ENCODE measurements around the gene DLEC1. TPM values are rescaled to one million over a fixed set of nuclear protein-coding genes. Genes with fewer than 3 reads are reported as not detected.

DLEC1 gene
- total and polyA plus RNA-seq, 2 of the 4 experiments (the other 2 are of a cell fraction), result 0.03 TPM; not detected in 1

GRCh38 chr3:38128303-38128655, 89.3 kb downstream of the DLEC1 start:
- CTCF ChIA-PET, result no interaction called here
- Histone ChIP-seq H2BK15ac (ENCODE audit: low read depth, low read length) (no peak overlapping the region), H4K20me1 (ENCODE audit: insufficient read depth, low read length) (0 out of 2 replicates have a peak, but pooled peaks cover 2% of the 10 kb centered on the region), H3K79me1 (ENCODE audit: low read depth in 1 of 2, low read length in 2 of 2) (peaks cover 3 to 24% of the 10 kb centered on the region in 2 experiments; a peak in 3 of 4 replicates), H3K4me1 (ENCODE audit: control insufficient read depth, insufficient read depth, low read length) (no peaks in the 10 kb centered on the region), H4K5ac (ENCODE audit: low read depth, low read length) (no peak overlapping the region), H3K27ac (ENCODE audit: insufficient read depth, low read length) (no peak overlapping the region), H3K9ac (ENCODE audit: low read depth, low read length) (no peak overlapping the region), H3K56ac (ENCODE audit: extremely low read depth, insufficient read depth, low read length) (no peak overlapping the region), H3K9me3 (ENCODE audit: control insufficient read depth, insufficient read depth, low read length) (no peaks in the 10 kb centered on the region), H2AFZ (replicated peaks; ENCODE audit: low read length, poor library complexity) (no peak overlapping the region), H3K4me3 (ENCODE audit: insufficient read depth, low read depth, low read length) (no peak overlapping the region), H3K9me1 (ENCODE audit: insufficient read depth, low read length) (0 out of 2 replicates have a peak, but pooled peaks cover 4% of the 10 kb centered on the region), H2AK9ac (replicated peaks; ENCODE audit: low read depth, low read length, poor library complexity) (no peak overlapping the region), H2BK5ac (ENCODE audit: low read depth, low read length, poor library complexity, severe bottlenecking) (no peak overlapping the region), H3K14ac (replicated peaks; ENCODE audit: low read depth, low read length) (no peak overlapping the region), H3K27me3 (ENCODE audit: control insufficient read depth, insufficient read depth, low read length) (no peaks in the 10 kb centered on the region), H2AK5ac (ENCODE audit: low read depth, low read length) (no peak overlapping the region), H3K4me2 (ENCODE audit: low read depth, low read length) (no peak overlapping the region), H4K91ac (ENCODE audit: insufficient read depth, low read depth, low read length) (no peak overlapping the region), H3K18ac (ENCODE audit: low read depth, low read length) (no peak overlapping the region), H2BK120ac (ENCODE audit: low read depth, low read length) (no peak overlapping the region), H3K36me3 (ENCODE audit: control insufficient read depth, insufficient read depth, low read length) (peaks cover 71% of the 10 kb centered on the region), H4K8ac (ENCODE audit: low read depth in 2 of 2, low read length in 2 of 2) (no peak overlapping the region), H3K4ac (ENCODE audit: low read depth, low read length) (no peak overlapping the region), H3K23ac (ENCODE audit: low read depth, low read length) (no peak overlapping the region; the same call in 1 of the 2 replicates), H2BK20ac (ENCODE audit: low read depth, low read length) (no peak overlapping the region)
- TF ChIP-seq SMC3 (IDR thresholded peaks at IDR 0.05; ENCODE audit: low read depth, low read length) (no peak), RCOR1 (IDR thresholded peaks at IDR 0.05; ENCODE audit: insufficient replicate concordance, low read length) (no peak), RAD21 (IDR thresholded peaks at IDR 0.05; ENCODE audit: low read length) (no peak), RFX5 (IDR thresholded peaks at IDR 0.05; ENCODE audit: low read depth, low read length) (no peak), MAFK (IDR thresholded peaks at IDR 0.05; ENCODE audit: low read depth, low read length) (no peak), CTCF (conservative IDR thresholded peaks at IDR 0.05; ENCODE audit: low read depth, low read length) (no peak), CHD1 (IDR thresholded peaks at IDR 0.05; ENCODE audit: low read depth, low read length) (no peak), USF2 (IDR thresholded peaks at IDR 0.05; ENCODE audit: low read depth, low read length) (no peak), FOS (IDR thresholded peaks at IDR 0.05; ENCODE audit: low read depth, low read length) (no peak), BHLHE40 (IDR thresholded peaks at IDR 0.05; ENCODE audit: low read depth, low read length) (no peak), ELK1 (IDR thresholded peaks at IDR 0.05; ENCODE audit: borderline replicate concordance, low read depth, low read length) (no peak), MAZ (IDR thresholded peaks at IDR 0.05; ENCODE audit: borderline replicate concordance, low read depth, low read length) (no peak)
- in situ Hi-C loops (cut with MboI; ENCODE audit: low sequenced_read_pairs), result loop anchor here (10.0 kb wide), 1 partner anchor 217 kb away; the partner anchor contains the start of gene XYLB
- no peak for ATAC-seq (ENCODE audit: low read depth)
- intact Hi-C loops (cut with micrococcal nuclease), result no loop called here
- dilution Hi-C loops (cut with HindIII; ENCODE audit: low sequenced_read_pairs, unreplicated experiment), result no loop called here
- POLR2A ChIA-PET (ENCODE audit: unreplicated experiment), result no interaction called here
- DNase-seq, result no peak
- BruUV-seq (replicated peaks), result no TSS peak
- WGBS, 2 experiments (ENCODE audit: extremely low coverage in 2 of 2, insufficient read length in 1 of 2), result no CpG with 5 or more reads among the region's 1 CpG
